Left ventricle myocardium inferior (tissue), 1 donor: ENCODE data around the gene SLC17A9. TPM values are rescaled to one million over a fixed set of nuclear protein-coding genes. Genes with fewer than 3 reads are reported as not detected.

Experiments used
- DNase-seq: peaks from one replicate; pipeline ENCODE4 v3.0.0-alpha.2; 2020
- H3K27ac ChIP-seq: fragments of 200-600 bp; replicated peaks from 2 replicates; pipeline ENCODE4 v1.8.0; 2021
- H3K27me3 ChIP-seq: fragments of 200-600 bp; 2 replicates; pipeline ENCODE4 v1.8.0; 2021; ENCODE audit warnings: low read depth
- H3K36me3 ChIP-seq: fragments of 200-600 bp; 2 replicates; pipeline ENCODE4 v1.8.0; 2021
- H3K4me1 ChIP-seq: fragments of 200-600 bp; 2 replicates; pipeline ENCODE4 v1.8.0; 2021
- H3K4me3 ChIP-seq: fragments of 200-600 bp; 2 replicates; pipeline ENCODE4 v1.8.0; 2021; ENCODE audit warnings: mild to moderate bottlenecking, moderate library complexity
- H3K9me3 ChIP-seq: fragments of 200-600 bp; replicated peaks from 2 replicates; pipeline ENCODE4 v1.8.0; 2021
- intact Hi-C: fragments of 100-400 bp; cut with micrococcal nuclease; formaldehyde crosslinking; loops from one replicate; pipeline ENCODE4 v1.11.0; 2022
- total RNA-seq: library from RNA; stranded (reverse); fragmentation: NEBNext Ultra II Directional; extraction: Animal tissue kit (Norgen Biotek cat#: 25700); gene quantifications from one replicate; pipeline ENCODE4 v1.2.1, GENCODE V29; 2021
- TF ChIP-seq, protein P1 (sequence below): fragments of 200-600 bp; IDR thresholded peaks from 2 replicates; pipeline ENCODE4 v1.8.0; 2021; ENCODE audit warnings: antibody characterized with exemption, mild to moderate bottlenecking, borderline replicate concordance
- donor health status: DM: no; HTN: yes; CAD: no; lungs with severe emphysema.

SLC17A9 gene
- total RNA-seq, 1 donor from 2014 or later, result 0.47 TPM

DNA sequence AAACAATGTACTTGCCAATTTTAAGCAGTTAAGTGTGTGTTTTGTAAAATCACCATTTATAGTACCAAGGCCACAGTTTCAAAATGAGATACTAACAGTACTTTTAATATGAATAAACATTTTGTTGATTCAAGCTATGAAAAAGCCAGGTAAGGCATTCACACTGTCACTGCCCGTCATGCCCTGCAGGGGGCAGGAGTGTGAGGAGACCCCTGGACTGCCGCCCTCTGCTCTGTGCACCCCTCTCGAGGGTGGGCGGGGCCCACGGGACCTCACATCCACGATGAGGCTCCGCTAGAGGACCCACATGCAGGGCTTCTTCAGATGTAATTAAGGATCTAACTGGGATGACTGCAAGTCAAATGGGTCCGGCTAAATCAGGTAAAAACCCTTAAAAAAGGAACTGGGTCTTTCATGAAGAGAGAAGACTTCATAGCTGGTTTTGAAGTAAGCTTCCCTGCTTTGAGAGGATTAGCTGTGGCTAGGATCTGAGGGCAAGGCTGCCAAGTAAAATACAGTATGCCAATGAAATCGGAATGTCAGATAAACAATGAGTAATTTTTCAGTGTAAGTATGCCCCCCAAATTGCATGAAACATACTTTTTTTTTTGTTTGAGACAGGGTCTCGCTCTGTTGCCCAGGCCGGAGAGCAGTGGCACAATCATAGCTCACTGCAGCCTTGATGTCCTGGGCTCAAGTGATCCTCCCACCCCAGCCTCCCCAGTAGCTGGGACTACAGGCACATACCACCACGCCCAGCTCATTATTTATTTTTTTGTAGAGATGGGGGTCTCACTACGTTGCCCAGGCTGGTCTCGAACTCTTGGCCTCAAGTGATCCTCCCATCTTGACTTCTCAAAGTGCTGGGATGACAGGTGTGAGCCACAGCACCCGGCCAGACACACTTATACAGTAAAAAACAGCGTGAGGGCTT, 44.9 kb upstream of the SLC17A9 start:
- H3K27me3 ChIP-seq, result no peaks in the 10 kb centered on the region
- DNase-seq, result no peak
- intact Hi-C loops, result no loop called here
- TF ChIP-seq, protein P1, sequence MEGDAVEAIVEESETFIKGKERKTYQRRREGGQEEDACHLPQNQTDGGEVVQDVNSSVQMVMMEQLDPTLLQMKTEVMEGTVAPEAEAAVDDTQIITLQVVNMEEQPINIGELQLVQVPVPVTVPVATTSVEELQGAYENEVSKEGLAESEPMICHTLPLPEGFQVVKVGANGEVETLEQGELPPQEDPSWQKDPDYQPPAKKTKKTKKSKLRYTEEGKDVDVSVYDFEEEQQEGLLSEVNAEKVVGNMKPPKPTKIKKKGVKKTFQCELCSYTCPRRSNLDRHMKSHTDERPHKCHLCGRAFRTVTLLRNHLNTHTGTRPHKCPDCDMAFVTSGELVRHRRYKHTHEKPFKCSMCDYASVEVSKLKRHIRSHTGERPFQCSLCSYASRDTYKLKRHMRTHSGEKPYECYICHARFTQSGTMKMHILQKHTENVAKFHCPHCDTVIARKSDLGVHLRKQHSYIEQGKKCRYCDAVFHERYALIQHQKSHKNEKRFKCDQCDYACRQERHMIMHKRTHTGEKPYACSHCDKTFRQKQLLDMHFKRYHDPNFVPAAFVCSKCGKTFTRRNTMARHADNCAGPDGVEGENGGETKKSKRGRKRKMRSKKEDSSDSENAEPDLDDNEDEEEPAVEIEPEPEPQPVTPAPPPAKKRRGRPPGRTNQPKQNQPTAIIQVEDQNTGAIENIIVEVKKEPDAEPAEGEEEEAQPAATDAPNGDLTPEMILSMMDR, result peak; percentile 48
- peaks cover 27% of the 10 kb centered on the region for H3K4me1 ChIP-seq
- H3K27ac ChIP-seq, result no peak overlapping the region
- H3K9me3 ChIP-seq, result no peaks in the 10 kb centered on the region
- peaks cover 100% of the 10 kb centered on the region for H3K36me3 ChIP-seq
- H3K4me3 ChIP-seq, result no peak overlapping the region

DNA sequence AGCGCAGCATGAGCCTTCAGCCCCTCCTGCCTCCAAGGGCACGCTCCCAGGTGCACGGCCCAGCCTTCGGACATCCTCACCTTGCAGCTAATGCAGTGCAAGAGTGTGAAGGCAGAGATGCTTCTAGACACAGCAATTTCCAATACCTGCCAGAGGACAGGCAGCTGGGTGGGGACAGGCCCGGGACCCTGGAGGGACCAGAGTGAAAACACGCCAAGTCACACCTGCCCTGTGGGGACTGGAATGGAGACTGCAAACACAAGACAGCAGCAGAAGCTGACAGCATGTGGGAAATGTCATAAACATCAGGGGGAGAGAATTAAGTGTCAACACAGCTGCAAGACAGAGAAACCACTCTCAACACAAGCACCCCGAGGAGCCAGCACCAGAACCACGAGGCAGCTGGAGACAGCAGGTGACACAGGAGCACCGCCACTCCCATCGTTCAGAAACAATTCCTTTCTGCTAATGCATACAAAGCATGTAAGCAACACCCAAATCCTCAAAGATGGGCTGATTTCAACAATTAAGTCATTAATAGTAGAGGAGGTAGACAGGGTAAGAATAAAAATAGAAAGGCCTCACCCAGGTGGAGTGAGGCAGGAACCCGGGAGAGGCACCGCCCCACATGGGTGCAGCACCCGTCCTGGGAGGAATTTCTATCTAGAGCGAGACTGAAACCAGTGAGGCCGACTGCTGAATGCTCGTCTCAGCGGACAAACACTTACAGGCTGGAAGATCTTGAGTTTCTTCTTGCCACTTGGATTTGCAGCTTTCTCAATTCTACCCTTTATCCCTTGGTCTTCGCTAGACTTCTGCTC, 43.3 kb upstream of the SLC17A9 start:
- peaks cover 39% of the 10 kb centered on the region for H3K4me1 ChIP-seq
- no peak overlapping the region for H3K4me3 ChIP-seq
- no peaks in the 10 kb centered on the region for H3K9me3 ChIP-seq
- no peak overlapping the region for H3K27ac ChIP-seq
- DNase-seq, result no peak
- TF ChIP-seq, protein P1, result no peak
- peaks cover 93% of the 10 kb centered on the region for H3K36me3 ChIP-seq
- intact Hi-C loops, result no loop called here
- H3K27me3 ChIP-seq, result no peaks in the 10 kb centered on the region

- no peak overlapping the region for H3K27ac ChIP-seq
- H3K4me3 ChIP-seq, result no peak overlapping the region
- DNase-seq, result no peak
- peaks cover 82% of the 10 kb centered on the region for H3K36me3 ChIP-seq
- H3K9me3 ChIP-seq, result no peaks in the 10 kb centered on the region
- intact Hi-C loops, result no loop called here
- H3K4me1 ChIP-seq, result peaks cover 50% of the 10 kb centered on the region
- TF ChIP-seq, protein P1, result no peak
- no peaks in the 10 kb centered on the region for H3K27me3 ChIP-seq
These were observed 42.2 kb upstream of the SLC17A9 start for GRCh38 chr20:62910217-62910766.

DNA sequence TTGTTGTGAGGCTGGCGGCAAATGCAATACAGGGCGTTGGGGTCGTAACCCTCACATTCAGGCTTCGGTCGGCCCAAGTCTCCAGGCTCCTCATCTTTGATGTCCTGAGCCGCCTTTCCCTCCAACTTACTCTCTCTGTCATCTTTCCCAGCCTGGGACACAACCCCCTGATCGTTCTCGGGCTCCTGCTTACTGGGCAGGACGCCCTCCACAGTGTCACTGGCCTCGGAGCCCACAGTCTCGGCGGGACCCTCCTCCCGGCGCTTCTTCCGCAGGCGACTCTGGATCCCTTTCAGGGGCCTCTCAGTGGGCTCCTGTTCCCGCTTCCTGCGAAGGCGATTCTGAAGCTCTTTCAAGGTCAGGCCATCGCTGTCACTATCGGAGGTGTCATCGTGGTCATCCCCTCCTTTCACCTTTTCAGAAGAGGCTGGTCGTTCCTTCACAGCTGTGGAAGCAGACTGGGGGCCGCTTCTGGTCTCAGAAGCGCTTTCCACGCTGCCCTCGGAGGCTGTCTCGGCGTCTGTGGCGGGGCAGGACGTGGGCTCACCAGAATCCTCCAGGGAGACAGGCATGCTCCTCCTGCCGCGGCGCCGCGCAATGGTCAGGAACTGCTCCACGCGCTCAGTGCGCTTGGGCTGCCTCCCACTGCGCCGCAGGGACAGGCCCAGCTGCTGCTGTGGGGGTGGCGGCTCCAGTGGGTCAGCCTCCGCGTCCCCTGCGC, 41.6 kb upstream of the SLC17A9 start:
- Histone ChIP-seq H3K4me1 (peaks cover 52% of the 10 kb centered on the region), H3K27ac (no peak overlapping the region), H3K9me3 (no peaks in the 10 kb centered on the region), H3K27me3 (no peaks in the 10 kb centered on the region), H3K36me3 (peaks cover 75% of the 10 kb centered on the region), H3K4me3 (no peak overlapping the region)
- TF ChIP-seq, protein P1, result no peak
- DNase-seq, result no peak
- intact Hi-C loops, result no loop called here

GRCh38 chr20:62911701-62912280, 40.7 kb upstream of the SLC17A9 start:
- TF ChIP-seq, protein P1, result no peak
- Histone ChIP-seq H3K4me3 (no peak overlapping the region), H3K27ac (no peak overlapping the region), H3K4me1 (peaks cover 52% of the 10 kb centered on the region), H3K9me3 (no peaks in the 10 kb centered on the region), H3K36me3 (peaks cover 67% of the 10 kb centered on the region), H3K27me3 (no peaks in the 10 kb centered on the region)
- DNase-seq, result no peak
- intact Hi-C loops, result no loop called here
